ENCODE data around the gene TET3.

- TF ChIP-seq TAF1 (IDR thresholded peaks at IDR 0.05; ENCODE audit: borderline replicate concordance, low read depth, low read length) (no peak), POLR2AphosphoS5 (IDR thresholded peaks at IDR 0.05; ENCODE audit: low read depth, low read length) (no peak), RCOR1 (IDR thresholded peaks at IDR 0.05; ENCODE audit: low read length) (no peak)
- TF ChIP-seq, protein P1, sequence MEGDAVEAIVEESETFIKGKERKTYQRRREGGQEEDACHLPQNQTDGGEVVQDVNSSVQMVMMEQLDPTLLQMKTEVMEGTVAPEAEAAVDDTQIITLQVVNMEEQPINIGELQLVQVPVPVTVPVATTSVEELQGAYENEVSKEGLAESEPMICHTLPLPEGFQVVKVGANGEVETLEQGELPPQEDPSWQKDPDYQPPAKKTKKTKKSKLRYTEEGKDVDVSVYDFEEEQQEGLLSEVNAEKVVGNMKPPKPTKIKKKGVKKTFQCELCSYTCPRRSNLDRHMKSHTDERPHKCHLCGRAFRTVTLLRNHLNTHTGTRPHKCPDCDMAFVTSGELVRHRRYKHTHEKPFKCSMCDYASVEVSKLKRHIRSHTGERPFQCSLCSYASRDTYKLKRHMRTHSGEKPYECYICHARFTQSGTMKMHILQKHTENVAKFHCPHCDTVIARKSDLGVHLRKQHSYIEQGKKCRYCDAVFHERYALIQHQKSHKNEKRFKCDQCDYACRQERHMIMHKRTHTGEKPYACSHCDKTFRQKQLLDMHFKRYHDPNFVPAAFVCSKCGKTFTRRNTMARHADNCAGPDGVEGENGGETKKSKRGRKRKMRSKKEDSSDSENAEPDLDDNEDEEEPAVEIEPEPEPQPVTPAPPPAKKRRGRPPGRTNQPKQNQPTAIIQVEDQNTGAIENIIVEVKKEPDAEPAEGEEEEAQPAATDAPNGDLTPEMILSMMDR (IDR thresholded peaks at IDR 0.05): no peak
These were observed 13.7 kb downstream of the TET3 start for GRCh38 chr2:73998451-73998850.
